Mesothelial cell of epicardium (in vitro differentiated cells): ENCODE data around the gene TMEM115. TPM values are rescaled to one million over a fixed set of nuclear protein-coding genes. Genes with fewer than 3 reads are reported as not detected.
A peak's percentile ranks its signal among the peaks of the same experiment; 100 is the strongest.

ENCODE experiments used
- DNase-seq, 2 experiments: peaks; one replicate each; pipeline ENCODE4 v3.0.0; 2021; ENCODE audit warnings: low spot score in 2 of 2; ENCODE audit not compliant: unreplicated experiment in 2 of 2
- H3K27ac Mint-ChIP-seq: 2 replicates; pipeline ENCODE4 v1.8.0; 2021; ENCODE audit warnings: mixed read lengths
- H3K27me3 Mint-ChIP-seq: 2 replicates; pipeline ENCODE4 v1.8.0; 2021; ENCODE audit warnings: low read depth, mixed read lengths
- H3K36me3 Mint-ChIP-seq: 2 replicates; pipeline ENCODE4 v1.8.0; 2021; ENCODE audit warnings: mixed read lengths
- H3K4me1 Mint-ChIP-seq: 2 replicates; pipeline ENCODE4 v1.8.0; 2021; ENCODE audit warnings: mixed read lengths
- H3K4me3 Mint-ChIP-seq: 2 replicates; pipeline ENCODE4 v1.8.0; 2021; ENCODE audit warnings: mild to moderate bottlenecking, moderate library complexity, mixed read lengths
- H3K9me3 Mint-ChIP-seq: 2 replicates; pipeline ENCODE4 v1.8.0; 2021; ENCODE audit warnings: mixed read lengths
- CTCF ChIP-seq: fragments of 200-600 bp; sonication (generic); IDR thresholded peaks from one replicate; pipeline ENCODE4 v1.5.0; 2021; ENCODE audit warnings: antibody characterized with exemption; ENCODE audit not compliant: unreplicated experiment
- total RNA-seq: library from RNA; stranded (reverse); gene quantifications from 3 replicates; pipeline ENCODE4 v1.2.1, GENCODE V29; 2021

Gene TMEM115
- total RNA-seq, 1 donor from 2014 or later: 38.6 TPM

GRCh38 chr3:50326182-50326541 is 33.2 kb downstream of the TMEM115 start:
- H3K9me3 Mint-ChIP-seq: no peaks in the 10 kb centered on the region
- H3K27me3 Mint-ChIP-seq: no peaks in the 10 kb centered on the region
- peaks cover 5% of the 10 kb centered on the region for H3K36me3 Mint-ChIP-seq
- no peak for DNase-seq
- H3K4me1 Mint-ChIP-seq: peaks cover 28% of the 10 kb centered on the region
- no peak overlapping the region for H3K27ac Mint-ChIP-seq
- peak overlapping the region; percentile 90 for H3K4me3 Mint-ChIP-seq
- TF ChIP-seq CTCF: no peak

GRCh38 chr3:50325497-50326181 is 33.7 kb downstream of the TMEM115 start:
- Mint-ChIP-seq H3K36me3 (peaks cover 4% of the 10 kb centered on the region), H3K27ac (no peak overlapping the region), H3K27me3 (no peaks in the 10 kb centered on the region), H3K4me1 (peaks cover 28% of the 10 kb centered on the region), H3K9me3 (no peaks in the 10 kb centered on the region), H3K4me3 (no peak overlapping the region)
- TF ChIP-seq CTCF: no peak
- no peak for DNase-seq

- Mint-ChIP-seq H3K27ac (no peak overlapping the region), H3K4me1 (peaks cover 33% of the 10 kb centered on the region), H3K4me3 (no peak overlapping the region), H3K27me3 (no peaks in the 10 kb centered on the region), H3K9me3 (no peaks in the 10 kb centered on the region), H3K36me3 (no peaks in the 10 kb centered on the region)
- no peak for TF ChIP-seq CTCF
- no peak for DNase-seq
Measured at GRCh38 chr3:50325113-50325480, 34.2 kb downstream of the TMEM115 start.

GRCh38 chr3:50324351-50325112 is 34.8 kb downstream of the TMEM115 start:
- TF ChIP-seq CTCF: peak; percentile 83
- Mint-ChIP-seq H3K4me3 (peak overlapping the region; percentile 14), H3K27me3 (no peaks in the 10 kb centered on the region), H3K9me3 (no peaks in the 10 kb centered on the region), H3K4me1 (peaks cover 38% of the 10 kb centered on the region), H3K27ac (peak overlapping the region; percentile 40), H3K36me3 (no peaks in the 10 kb centered on the region)
- peak in 1 of 2 experiments; percentile 76 for DNase-seq

- Mint-ChIP-seq H3K4me3 (no peak overlapping the region), H3K9me3 (no peaks in the 10 kb centered on the region), H3K27ac (no peak overlapping the region), H3K4me1 (peaks cover 47% of the 10 kb centered on the region), H3K27me3 (no peaks in the 10 kb centered on the region), H3K36me3 (peaks cover 2% of the 10 kb centered on the region)
- DNase-seq: no peak
- TF ChIP-seq CTCF: no peak
Measured at GRCh38 chr3:50323614-50324199, 35.6 kb downstream of the TMEM115 start.
